B cell (primary cell): ENCODE measurements around the gene RTN4RL2. TPM values are rescaled to one million over a fixed set of nuclear protein-coding genes. Genes with fewer than 3 reads are reported as not detected.
A peak's percentile ranks its signal among the peaks of the same experiment; 100 is the strongest.

Source experiments
- ATAC-seq: fragments of 200-7000 bp; cut with Tn5 transposase; one replicate; pipeline ENCODE4 v1.10.0; 2021; ENCODE audit warnings: low read depth, mild to moderate bottlenecking, moderate number of reproducible peaks, moderate library complexity
- CTCF ChIA-PET: fragments of 350-600 bp; sonication (Branson Sonifier 250); formaldehyde crosslinking; loops from one replicate; lab custom pipeline; 2021; ENCODE audit warnings: antibody characterized with exemption, inconsistent platforms; lab: Charles Lee
- POLR2A ChIA-PET: fragments of 350-600 bp; sonication (Branson Sonifier 250); formaldehyde crosslinking; loops from one replicate; lab custom pipeline; 2021; ENCODE audit warnings: antibody characterized with exemption; lab: Charles Lee
- DNase-seq: peaks from one replicate; pipeline ENCODE4 v3.0.0; 2013
- H2AFZ ChIP-seq: 2 replicates; pipeline ENCODE4 v1.6.1; 2012; ENCODE audit warnings: mild to moderate bottlenecking, low read depth, low read length; ENCODE audit not compliant: insufficient read depth, poor library complexity, severe bottlenecking
- H3K27ac ChIP-seq, 2 donors: 1 replicate in 1 of 2; 2 replicates in 1 of 2; pipeline ENCODE4 v1.5.1; 2012 to 2013; ENCODE audit warnings: low read length in 2 of 2, mild to moderate bottlenecking in 2 of 2, moderate library complexity in 1 of 2
- H3K27me3 ChIP-seq, 4 experiments: fragments of 200-600 bp in 1 of 4; sonication (generic) in 1 of 4; replicated peaks in 1 of 4; 1 replicate in 2 of 4; 2 replicates in 2 of 4; pipeline versions ENCODE4 v1.6.1 to v1.7.0; 2013 to 2016; ENCODE audit warnings: low read length in 3 of 4, mild to moderate bottlenecking in 2 of 4, mixed read lengths in 1 of 4, moderate library complexity in 1 of 4; ENCODE audit not compliant: insufficient read depth in 4 of 4, control insufficient read depth in 3 of 4; ENCODE audit errors: control extremely low read depth in 1 of 4
- H3K36me3 ChIP-seq, 2 experiments: replicated peaks in 1 of 2; 1 replicate in 1 of 2; 2 replicates in 1 of 2; pipeline versions ENCODE4 v1.6.1 to v1.7.1; 2013; ENCODE audit warnings: low read length in 1 of 2; ENCODE audit not compliant: insufficient read depth in 2 of 2, control insufficient read depth in 1 of 2; ENCODE audit errors: control extremely low read depth in 1 of 2, extremely low read depth in 1 of 2
- H3K4me1 ChIP-seq, 2 donors: fragments of 200-600 bp in 1 of 2; sonication (generic) in 1 of 2; 1 replicate in 1 of 2; 2 replicates in 1 of 2; pipeline versions ENCODE4 v1.5.1 to v1.6.1; 2013 to 2017; ENCODE audit warnings: low read length in 2 of 2; ENCODE audit not compliant: control insufficient read depth in 2 of 2, insufficient read depth in 2 of 2
- H3K4me2 ChIP-seq: replicated peaks from 2 replicates; pipeline ENCODE3; 2012; ENCODE audit warnings: mild to moderate bottlenecking, low read depth, low read length; ENCODE audit not compliant: poor library complexity, severe bottlenecking
- H3K4me3 ChIP-seq, 5 experiments: fragments of 200-600 bp in 1 of 5; sonication (generic) in 1 of 5; 1 replicate in 3 of 5; 2 replicates in 2 of 5; pipeline versions ENCODE4 v1.5.1 to v1.7.0; 2011 to 2016; ENCODE audit warnings: low read length in 4 of 5, mild to moderate bottlenecking in 4 of 5, low read depth in 2 of 5, control low read depth in 1 of 5, moderate library complexity in 1 of 5; ENCODE audit not compliant: insufficient read depth in 1 of 5; ENCODE audit errors: control extremely low read depth in 1 of 5, extremely low read depth in 1 of 5
- H3K79me2 ChIP-seq: fragments of 200-600 bp; sonication (generic); one replicate; pipeline ENCODE4 v1.6.0; 2016; ENCODE audit warnings: low read length; ENCODE audit not compliant: control insufficient read depth, insufficient read depth
- H3K9ac ChIP-seq: fragments of 200-600 bp; sonication (generic); 2 replicates; pipeline ENCODE4 v1.6.1; 2017; ENCODE audit warnings: mild to moderate bottlenecking, low read length, moderate library complexity
- H3K9me3 ChIP-seq, 3 donors: one replicate each; pipeline versions ENCODE4 v1.6.1 to v1.7.1; 2013; ENCODE audit warnings: low read length in 2 of 3; ENCODE audit not compliant: control insufficient read depth in 2 of 3, insufficient read depth in 1 of 3; ENCODE audit errors: control extremely low read depth in 1 of 3
- H4K20me1 ChIP-seq: 2 replicates; pipeline ENCODE4 v1.6.0; 2012; ENCODE audit warnings: mild to moderate bottlenecking, low read length; ENCODE audit not compliant: insufficient read depth, control insufficient read depth, poor library complexity, severe bottlenecking
- H3K27ac Mint-ChIP-seq: one replicate; pipeline ENCODE4 v1.8.0; 2021; ENCODE audit warnings: mixed read lengths
- H3K27me3 Mint-ChIP-seq: one replicate; pipeline ENCODE4 v1.8.0; 2021; ENCODE audit warnings: mixed read lengths
- H3K4me1 Mint-ChIP-seq: one replicate; pipeline ENCODE4 v1.8.0; 2021; ENCODE audit warnings: mixed read lengths
- H3K4me3 Mint-ChIP-seq: one replicate; pipeline ENCODE4 v1.8.0; 2021; ENCODE audit warnings: mixed read lengths
- H3K9me3 Mint-ChIP-seq: one replicate; pipeline ENCODE4 v1.8.0; 2022; ENCODE audit warnings: mixed read lengths; ENCODE audit not compliant: insufficient read depth
- CTCF ChIP-seq: fragments of 200-600 bp; IDR thresholded peaks from one replicate; pipeline ENCODE4 v1.8.0; 2022; ENCODE audit warnings: antibody characterized with exemption, mild to moderate bottlenecking
- EZH2 ChIP-seq: IDR thresholded peaks from 2 replicates; pipeline ENCODE4 v1.6.1; 2012; ENCODE audit warnings: borderline replicate concordance, low read depth, mild to moderate bottlenecking, moderate library complexity, low read length; ENCODE audit not compliant: insufficient read depth, poor library complexity, severe bottlenecking
- WGBS: methylation state at CpG from one replicate; pipeline ENCODE4 v1.1.5; 2013; ENCODE audit warnings: missing lambda C conversion rate; ENCODE audit not compliant: insufficient coverage; 5-methylcytosine and 5-hydroxymethylcytosine counted together
- intact Hi-C: fragments of 100-400 bp; cut with micrococcal nuclease; formaldehyde crosslinking; loops from one replicate; pipeline ENCODE4 v1.10.0; 2022
- polyA plus RNA-seq: library from polyadenylated mRNA; depleted of rRNA; stranded (reverse); fragments of >200 nt; gene quantifications from 2 replicates; pipeline ENCODE4 v1.2.3, GENCODE V29; 2012
- total RNA-seq, 2 donors: library from RNA; stranded (reverse); fragments of 120-200 nt in 1 of 2; gene quantifications; 1 replicate in 1 of 2; 2 replicates in 1 of 2; pipeline versions ENCODE4 v1.2.3 to v1.2.4, GENCODE V29; 2013 to 2022

Gene RTN4RL2
- total and polyA plus RNA-seq, 2 donors (not counting 1 experiment from before 2014, with no cell fraction given), result 0.12 to 0.13 TPM

DNA sequence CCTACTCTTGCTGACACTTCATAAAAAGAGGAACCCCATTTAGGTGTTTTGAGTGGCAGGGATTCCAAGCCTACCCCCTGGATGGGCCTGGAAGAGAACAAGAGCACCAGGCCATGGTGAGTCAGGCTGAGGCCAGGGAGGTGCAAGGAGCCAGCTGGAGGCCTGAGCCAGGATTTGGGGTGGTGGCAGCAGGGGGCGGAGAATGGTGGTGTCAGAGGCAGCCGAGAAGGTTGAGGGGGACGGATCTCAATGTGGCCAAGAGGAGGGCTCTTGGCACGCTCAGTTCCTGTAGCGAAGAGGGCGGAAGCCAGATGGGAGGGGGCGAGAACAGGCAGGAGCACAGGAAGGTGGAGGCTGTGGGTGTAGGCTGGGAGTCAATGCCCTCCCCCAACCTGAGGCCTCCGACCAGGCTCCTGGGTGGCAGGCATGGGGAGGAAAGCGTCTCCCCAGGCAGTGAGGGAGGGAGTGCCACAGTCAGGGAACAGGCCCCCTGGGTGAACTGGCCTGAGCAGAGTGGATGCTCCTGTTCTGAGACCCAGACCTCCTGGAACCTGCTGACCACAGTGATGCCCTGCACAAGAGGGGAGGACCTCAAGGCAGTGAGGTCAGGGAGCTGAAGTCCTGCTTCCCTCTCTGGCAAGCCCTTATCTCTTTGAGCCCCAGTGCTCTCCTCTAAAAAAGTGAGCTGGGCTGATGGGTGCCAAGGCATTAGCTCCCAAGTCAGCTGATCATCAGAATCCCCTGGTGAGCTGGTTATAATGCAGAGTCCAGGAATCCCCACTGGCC is 13.9 kb downstream of the RTN4RL2 start:
- H3K27me3 ChIP-seq, result peaks cover 0 to 31% (median 3%) of the 10 kb centered on the region in 4 experiments
- no peak overlapping the region for H3K27ac ChIP-seq
- Mint-ChIP-seq H3K9me3 (no peaks in the 10 kb centered on the region), H3K4me3 (peak overlapping the region; percentile 4), H3K27me3 (peaks cover 5% of the 10 kb centered on the region), H3K4me1 (peaks cover 25% of the 10 kb centered on the region), H3K27ac (no peak overlapping the region)
- no peaks in the 10 kb centered on the region for H3K9me3 ChIP-seq
- no peaks in the 10 kb centered on the region for H3K36me3 ChIP-seq
- H3K4me1 ChIP-seq, result peaks cover 30 to 31% of the 10 kb centered on the region in 2 donors
- no peaks in the 10 kb centered on the region for H4K20me1 ChIP-seq
- WGBS, result 14% methylated on average over 8 of the region's 9 CpGs
- H3K9ac ChIP-seq, result no peak overlapping the region
- ATAC-seq (no peak), DNase-seq (no peak)
- TF ChIP-seq EZH2 (no peak), CTCF (no peak)
- ChIA-PET POLR2A (interaction anchor here (0.7 kb wide), 1 partner anchor 44 kb away, joined by 10 read pairs; no protein-coding TSS in a partner anchor), CTCF (interaction anchor here (0.6 to 3.7 kb wide), 6 partner anchors 9 to 320 kb away, joined by 3 to 27 read pairs (median 12); partner anchors contain the start of gene RTN4RL2)
- H2AFZ ChIP-seq, result peak overlapping the region; percentile 35
- peak overlapping the region; percentile 35 for H3K4me2 ChIP-seq
- H3K4me3 ChIP-seq, result no peak overlapping the region
- intact Hi-C loops, result no loop called here
- no peaks in the 10 kb centered on the region for H3K79me2 ChIP-seq

- intact Hi-C loops, result no loop called here
- no peak overlapping the region for H2AFZ ChIP-seq
- POLR2A ChIA-PET, result no interaction called here
- Mint-ChIP-seq H3K9me3 (no peaks in the 10 kb centered on the region), H3K4me1 (peaks cover 29% of the 10 kb centered on the region), H3K27ac (no peak overlapping the region), H3K27me3 (peaks cover 5% of the 10 kb centered on the region), H3K4me3 (no peak overlapping the region)
- H3K9ac ChIP-seq, result no peak overlapping the region
- TF ChIP-seq CTCF, result no peak
- TF ChIP-seq EZH2, result no peak
- H3K27ac ChIP-seq, result no peak overlapping the region
- H3K4me3 ChIP-seq, result no peak overlapping the region
- CTCF ChIA-PET, result interaction anchor here (1.2 to 3.7 kb wide), 5 partner anchors 9 to 52 kb away, joined by 4 to 27 read pairs (median 17); partner anchors contain the start of gene RTN4RL2
- no peaks in the 10 kb centered on the region for H3K9me3 ChIP-seq
- DNase-seq, result no peak
- H3K27me3 ChIP-seq, result peaks cover 0 to 31% (median 3%) of the 10 kb centered on the region in 4 experiments
- H3K4me2 ChIP-seq, result peak overlapping the region; percentile 35
- no peak for ATAC-seq
- H3K4me1 ChIP-seq, result peaks cover 30 to 31% of the 10 kb centered on the region in 2 donors
- 68% methylated on average over 4 of the region's 5 CpGs for WGBS
- no peaks in the 10 kb centered on the region for H3K79me2 ChIP-seq
- H3K36me3 ChIP-seq, result no peaks in the 10 kb centered on the region
- H4K20me1 ChIP-seq, result no peaks in the 10 kb centered on the region
Observed at GRCh38 chr11:57474803-57475115, 14.4 kb downstream of the RTN4RL2 start.
